Activated T-cell treated with anti-CD3 and anti-CD28 coated beads, Interleukin-2, amount 50 U/mL, for 72 hours (primary cell): ENCODE measurements around the gene CFAP58. TPM values are rescaled to one million over a fixed set of nuclear protein-coding genes. Genes with fewer than 3 reads are reported as not detected.
"Not testable (repeated sequence)": the region's sequence is repeated elsewhere in the genome, so short reads cannot be mapped to it uniquely, and the experiment has no call there.

Experiments used
- ATAC-seq, 2 donors: fragments of 150-1000 bp; cut with Tn5 transposase; replicated peaks in 1 of 2; 2 replicates each; pipeline ENCODE4 v1.10.0; 2021; ENCODE audit warnings: moderate library complexity in 2 of 2, mild to moderate bottlenecking in 1 of 2
- DNase-seq, 2 donors: peaks; one replicate each; pipeline ENCODE4 v3.0.0; 2021 to 2022; ENCODE audit warnings: mixed read lengths in 1 of 2
- H3K27ac Mint-ChIP-seq: one replicate; pipeline ENCODE4 v1.8.0; 2022; ENCODE audit warnings: mild to moderate bottlenecking, moderate library complexity, mixed read lengths
- H3K27me3 Mint-ChIP-seq: one replicate; pipeline ENCODE4 v1.8.0; 2022; ENCODE audit warnings: low read depth, mixed read lengths
- H3K36me3 Mint-ChIP-seq, 2 donors: one replicate each; pipeline ENCODE4 v1.8.0; 2022; ENCODE audit warnings: mixed read lengths in 2 of 2, mild to moderate bottlenecking in 1 of 2; ENCODE audit not compliant: insufficient read depth in 2 of 2
- H3K4me1 Mint-ChIP-seq: one replicate; pipeline ENCODE4 v1.8.0; 2022; ENCODE audit warnings: low read depth, mixed read lengths
- H3K4me3 Mint-ChIP-seq, 2 donors: one replicate each; pipeline ENCODE4 v1.8.0; 2022; ENCODE audit warnings: mild to moderate bottlenecking in 2 of 2, mixed read lengths in 2 of 2, moderate library complexity in 2 of 2
- H3K9me3 Mint-ChIP-seq, 2 donors: one replicate each; pipeline ENCODE4 v1.8.0; 2022; ENCODE audit warnings: mixed read lengths in 2 of 2
- total RNA-seq, 2 donors: library from RNA; stranded (reverse); gene quantifications; one replicate each; pipeline ENCODE4 v1.2.3, GENCODE V29; 2022

Gene CFAP58
- total RNA-seq, 2 donors from 2014 or later = 0.72 to 1.1 TPM

DNA sequence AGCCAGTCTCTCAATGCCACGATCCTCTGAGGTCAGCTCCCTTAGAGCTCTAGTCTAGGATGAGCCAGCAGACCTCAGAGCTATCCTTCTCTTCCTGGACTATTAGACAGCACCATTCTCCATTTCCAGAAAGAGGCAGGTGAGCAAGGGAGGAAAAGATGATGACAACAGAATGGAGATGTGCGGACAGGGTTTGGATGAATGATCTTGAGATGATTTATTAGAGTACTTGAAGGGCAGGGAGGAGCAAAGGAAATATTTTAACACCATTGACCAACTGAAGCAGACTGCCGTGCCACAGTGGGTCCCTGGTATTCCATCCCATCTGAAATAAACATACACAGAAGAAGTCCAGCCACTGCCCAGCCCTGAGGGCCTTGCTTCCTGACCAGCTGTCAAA, 94.3 kb downstream of the CFAP58 start:
- H3K27me3 Mint-ChIP-seq = peaks cover 28% of the 10 kb centered on the region
- H3K27ac Mint-ChIP-seq = no peak overlapping the region
- ATAC-seq = no peak
- H3K4me1 Mint-ChIP-seq = no peaks in the 10 kb centered on the region
- no peak for DNase-seq
- H3K9me3 Mint-ChIP-seq = no peaks in the 10 kb centered on the region
- no peak overlapping the region for H3K4me3 Mint-ChIP-seq
- no peaks in the 10 kb centered on the region for H3K36me3 Mint-ChIP-seq

DNA sequence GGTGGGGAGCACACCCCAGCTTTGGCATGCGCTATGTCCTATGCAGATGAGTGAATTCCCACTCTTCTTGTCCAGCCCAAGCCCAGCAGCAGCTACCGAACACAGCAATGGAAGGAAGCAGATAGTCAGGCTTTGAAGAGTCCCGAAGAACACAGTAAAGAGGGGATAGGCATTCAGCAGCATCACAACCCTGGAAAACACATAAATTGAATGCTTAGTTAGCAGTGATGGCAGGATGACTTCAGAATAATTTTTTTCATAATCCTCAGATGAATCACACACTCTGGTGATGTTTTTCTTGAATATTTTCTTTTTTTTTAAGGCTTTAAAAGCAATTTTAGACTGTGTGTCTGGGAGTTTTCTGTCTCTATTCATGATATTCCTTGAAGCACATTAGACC, 95.8 kb downstream of the CFAP58 start:
- H3K4me3 Mint-ChIP-seq = no peak overlapping the region
- ATAC-seq = no peak
- peaks cover 28% of the 10 kb centered on the region for H3K27me3 Mint-ChIP-seq

DNA sequence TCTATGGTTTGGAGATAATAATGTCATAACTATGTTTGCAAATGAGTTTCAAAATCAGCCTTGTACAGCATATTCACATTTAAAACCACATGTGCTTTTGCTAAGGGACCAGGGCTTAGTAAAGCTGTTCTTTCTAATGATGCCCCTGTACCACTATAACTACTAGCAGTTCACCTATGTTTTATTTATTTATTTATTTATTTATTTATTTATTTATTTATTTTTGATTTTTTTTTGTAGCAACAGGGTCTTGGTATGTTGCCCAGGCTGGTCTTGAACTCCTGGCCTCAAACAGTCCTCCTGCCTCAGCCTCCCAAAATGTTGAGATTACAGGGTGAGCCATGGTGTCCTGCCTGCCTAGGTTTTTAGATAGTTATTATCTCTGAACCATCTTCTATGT, 96.9 kb downstream of the CFAP58 start:
- ATAC-seq (no peak), DNase-seq (no peak)
- no peak overlapping the region for H3K4me3 Mint-ChIP-seq
- no peaks in the 10 kb centered on the region for H3K9me3 Mint-ChIP-seq
- peaks cover 30% of the 10 kb centered on the region for H3K27me3 Mint-ChIP-seq
- H3K36me3 Mint-ChIP-seq = no peaks in the 10 kb centered on the region
- no peak overlapping the region for H3K27ac Mint-ChIP-seq
- no peaks in the 10 kb centered on the region for H3K4me1 Mint-ChIP-seq

More for the DNA sequence above, 95.8 kb downstream of the CFAP58 start:
- Mint-ChIP-seq H3K36me3 (no peaks in the 10 kb centered on the region), H3K4me1 (no peaks in the 10 kb centered on the region), H3K9me3 (no peaks in the 10 kb centered on the region), H3K27ac (no peak overlapping the region)
- DNase-seq = no peak

DNA sequence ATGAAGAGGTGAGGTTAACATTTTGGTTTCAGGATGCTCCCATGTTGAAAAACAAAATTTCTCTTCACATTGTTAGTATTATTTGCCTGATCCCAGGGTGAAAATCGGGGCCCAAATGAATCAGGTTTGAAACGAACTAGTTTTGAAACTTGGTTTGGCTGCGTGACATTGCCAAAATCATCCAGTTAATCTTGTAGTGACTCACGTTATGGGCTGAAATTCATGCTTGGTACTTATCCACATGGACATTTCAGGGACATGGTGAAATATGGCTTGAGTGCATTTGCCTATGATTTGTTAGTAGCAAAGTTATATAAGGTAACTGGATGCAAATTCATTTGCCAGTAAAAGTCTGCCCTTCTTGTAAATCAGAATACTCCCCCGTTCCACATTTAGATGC, 97.3 kb downstream of the CFAP58 start:
- H3K27me3 Mint-ChIP-seq = peaks cover 35% of the 10 kb centered on the region
- H3K4me1 Mint-ChIP-seq = no peaks in the 10 kb centered on the region
- no peaks in the 10 kb centered on the region for H3K9me3 Mint-ChIP-seq
- no peak overlapping the region for H3K27ac Mint-ChIP-seq
- ATAC-seq (no peak), DNase-seq (no peak)
- no peak overlapping the region for H3K4me3 Mint-ChIP-seq
- H3K36me3 Mint-ChIP-seq = no peaks in the 10 kb centered on the region

DNA sequence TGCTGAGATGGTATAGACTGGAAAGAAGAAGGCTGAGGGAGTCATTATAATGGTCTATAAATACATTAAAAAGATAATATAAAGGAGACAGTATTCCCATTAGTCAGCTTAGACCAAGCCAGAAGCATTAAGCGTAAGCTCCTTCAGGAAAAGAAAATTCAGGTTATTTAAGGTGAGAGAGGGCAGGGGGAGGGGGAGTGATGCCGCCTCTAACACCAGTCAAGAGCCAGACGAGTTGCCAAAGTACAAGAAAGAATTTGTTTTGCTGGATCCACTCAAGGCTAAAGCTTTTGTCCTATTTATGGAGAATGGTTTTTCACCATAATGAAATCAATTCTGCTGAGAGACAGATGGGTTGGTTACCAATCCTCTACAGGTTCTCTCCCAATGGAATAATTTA, 99.3 kb downstream of the CFAP58 start:
- Mint-ChIP-seq H3K9me3 (no peaks in the 10 kb centered on the region), H3K4me1 (no peaks in the 10 kb centered on the region), H3K4me3 (no peak overlapping the region), H3K36me3 (no peaks in the 10 kb centered on the region), H3K27me3 (peaks cover 25% of the 10 kb centered on the region), H3K27ac (no peak overlapping the region)
- ATAC-seq (no peak), DNase-seq (no peak)

DNA sequence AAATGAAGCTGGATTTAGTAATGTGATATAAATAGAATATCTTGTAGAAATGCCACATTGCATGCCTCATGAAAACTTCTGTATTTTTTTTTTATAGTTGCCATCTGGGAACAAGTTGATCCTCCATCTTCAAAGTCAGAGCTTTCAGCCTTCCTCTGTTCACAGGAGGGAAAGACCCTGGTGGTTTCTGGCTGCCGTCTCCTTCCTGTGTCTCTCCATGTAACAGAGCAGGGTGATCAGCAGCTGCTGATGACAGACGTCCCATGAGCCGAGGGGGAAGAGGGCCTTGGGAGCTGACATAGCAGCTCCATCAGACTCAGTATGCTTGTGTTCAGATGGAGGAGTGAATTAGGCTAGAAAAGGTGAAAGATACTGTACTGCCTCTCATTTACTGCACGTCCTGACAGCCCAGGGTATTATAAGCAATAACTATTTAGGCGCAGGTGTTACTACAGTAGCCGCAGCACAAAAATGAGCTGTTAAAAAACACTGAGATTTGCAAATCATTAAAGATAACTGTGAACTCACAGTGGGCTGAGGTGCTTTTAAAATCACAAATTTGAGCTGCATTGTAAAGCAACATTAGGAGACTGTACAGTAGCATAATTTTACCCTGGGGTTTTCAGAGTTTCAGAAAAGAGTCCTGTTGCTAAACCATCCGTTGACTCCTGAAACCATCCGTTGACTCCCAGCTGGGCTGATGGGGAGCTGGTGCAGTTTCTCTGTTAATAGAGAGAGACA, 103.3 kb downstream of the CFAP58 start:
- Mint-ChIP-seq H3K36me3 (no peaks in the 10 kb centered on the region), H3K9me3 (peaks cover 0 to 7% of the 10 kb centered on the region in 2 donors), H3K27me3 (peaks cover 25% of the 10 kb centered on the region), H3K4me3 (no peak overlapping the region), H3K27ac (no peak overlapping the region), H3K4me1 (no peaks in the 10 kb centered on the region)
- DNase-seq = no peak
- ATAC-seq = no peak

DNA sequence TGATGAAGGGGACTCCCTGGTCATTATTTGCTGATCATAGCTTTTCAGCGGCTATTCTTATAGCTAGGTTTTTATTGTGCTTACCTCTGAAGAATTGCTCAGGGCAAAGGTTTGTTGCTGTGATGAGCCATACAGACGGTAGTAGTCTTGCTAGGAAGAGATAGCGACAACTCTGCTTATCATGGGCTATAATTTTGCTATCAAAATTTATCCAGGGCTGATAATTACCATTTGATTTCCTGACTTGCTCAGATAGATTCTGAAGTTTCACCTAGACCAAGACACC, 103.9 kb downstream of the CFAP58 start:
- H3K27ac Mint-ChIP-seq = no peak overlapping the region
- peaks cover under 1 to 7% of the 10 kb centered on the region in 2 donors for H3K9me3 Mint-ChIP-seq
- no peaks in the 10 kb centered on the region for H3K36me3 Mint-ChIP-seq
- H3K27me3 Mint-ChIP-seq = peaks cover 23% of the 10 kb centered on the region
- H3K4me3 Mint-ChIP-seq = no peak overlapping the region
- ATAC-seq = no peak
- H3K4me1 Mint-ChIP-seq = no peaks in the 10 kb centered on the region
- no peak for DNase-seq

DNA sequence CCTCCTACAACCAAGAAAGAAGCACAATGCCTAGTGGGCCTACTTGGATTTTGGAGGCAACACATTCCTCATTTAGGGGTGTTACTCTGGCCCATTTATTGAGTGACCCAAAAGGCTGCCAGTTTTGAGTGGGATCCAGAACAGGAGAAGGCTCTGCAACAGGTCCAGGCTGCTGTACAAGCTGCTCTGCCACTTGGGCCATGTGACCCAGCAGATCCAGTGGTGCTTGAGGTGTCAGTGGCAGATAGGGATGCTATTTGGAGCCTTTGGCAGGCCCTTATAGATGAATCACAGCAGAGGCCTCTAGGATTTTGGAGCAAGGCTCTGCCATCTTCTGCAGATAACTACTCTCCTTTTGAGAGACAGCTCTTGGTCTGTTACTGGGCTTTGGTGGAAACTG, 111.9 kb downstream of the CFAP58 start:
- H3K27me3 Mint-ChIP-seq = peaks cover 14% of the 10 kb centered on the region
- H3K9me3 Mint-ChIP-seq = peaks cover 0 to 13% of the 10 kb centered on the region in 2 donors
- not testable (repeated sequence) for H3K36me3 Mint-ChIP-seq, H3K4me1 Mint-ChIP-seq, ATAC-seq, H3K27ac Mint-ChIP-seq, H3K4me3 Mint-ChIP-seq, DNase-seq

DNA sequence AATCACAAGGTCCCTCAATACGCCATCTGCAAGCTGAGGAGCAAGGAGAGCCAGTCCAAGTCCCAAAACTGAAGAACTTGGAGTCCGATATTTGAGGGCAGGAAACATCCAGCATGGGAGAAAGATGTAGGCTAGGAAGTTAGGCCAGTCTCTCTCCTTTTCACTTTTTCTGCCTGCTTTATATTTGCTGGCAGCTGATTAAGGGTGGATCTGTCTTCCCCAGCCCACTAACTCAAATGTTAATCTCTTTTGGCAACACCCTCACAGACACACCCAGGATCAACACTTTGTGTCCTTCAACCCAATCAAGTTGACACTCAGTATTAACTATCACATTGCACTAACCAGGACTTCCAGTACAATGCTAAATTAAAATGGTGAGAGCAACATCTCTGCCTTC, 115.2 kb downstream of the CFAP58 start:
- not testable (repeated sequence) for H3K4me1 Mint-ChIP-seq, DNase-seq, H3K4me3 Mint-ChIP-seq

DNA sequence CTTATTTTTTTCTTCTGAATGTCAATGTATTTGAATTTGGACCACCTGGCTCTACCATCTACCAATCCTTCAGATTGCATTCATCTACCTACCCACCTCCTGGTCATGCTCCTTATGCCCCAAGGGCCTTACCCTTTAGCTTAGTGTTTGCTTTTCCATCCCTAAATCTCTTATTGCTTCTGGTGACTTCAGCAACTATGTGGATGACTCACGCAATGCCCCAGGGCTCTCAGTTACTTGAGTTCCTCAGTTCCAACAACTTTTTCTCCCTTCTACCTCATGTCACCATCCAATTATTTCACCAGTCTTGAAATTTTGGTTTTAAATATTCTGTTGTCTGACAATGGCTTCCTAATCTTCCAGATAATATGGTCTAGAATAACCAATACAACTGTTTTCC, 118.9 kb downstream of the CFAP58 start:
- DNase-seq = no peak
- H3K27me3 Mint-ChIP-seq = peaks cover 27% of the 10 kb centered on the region
- no peak overlapping the region for H3K27ac Mint-ChIP-seq
- peaks cover 0 to 2% of the 10 kb centered on the region in 2 donors for H3K9me3 Mint-ChIP-seq
- H3K4me3 Mint-ChIP-seq = no peak overlapping the region
- H3K36me3 Mint-ChIP-seq = no peaks in the 10 kb centered on the region
- no peak for ATAC-seq
- H3K4me1 Mint-ChIP-seq = no peaks in the 10 kb centered on the region

More for the DNA sequence above, 115.2 kb downstream of the CFAP58 start:
- H3K27me3 Mint-ChIP-seq, ATAC-seq, H3K27ac Mint-ChIP-seq, H3K36me3 Mint-ChIP-seq, H3K9me3 Mint-ChIP-seq: not testable (repeated sequence)

DNA sequence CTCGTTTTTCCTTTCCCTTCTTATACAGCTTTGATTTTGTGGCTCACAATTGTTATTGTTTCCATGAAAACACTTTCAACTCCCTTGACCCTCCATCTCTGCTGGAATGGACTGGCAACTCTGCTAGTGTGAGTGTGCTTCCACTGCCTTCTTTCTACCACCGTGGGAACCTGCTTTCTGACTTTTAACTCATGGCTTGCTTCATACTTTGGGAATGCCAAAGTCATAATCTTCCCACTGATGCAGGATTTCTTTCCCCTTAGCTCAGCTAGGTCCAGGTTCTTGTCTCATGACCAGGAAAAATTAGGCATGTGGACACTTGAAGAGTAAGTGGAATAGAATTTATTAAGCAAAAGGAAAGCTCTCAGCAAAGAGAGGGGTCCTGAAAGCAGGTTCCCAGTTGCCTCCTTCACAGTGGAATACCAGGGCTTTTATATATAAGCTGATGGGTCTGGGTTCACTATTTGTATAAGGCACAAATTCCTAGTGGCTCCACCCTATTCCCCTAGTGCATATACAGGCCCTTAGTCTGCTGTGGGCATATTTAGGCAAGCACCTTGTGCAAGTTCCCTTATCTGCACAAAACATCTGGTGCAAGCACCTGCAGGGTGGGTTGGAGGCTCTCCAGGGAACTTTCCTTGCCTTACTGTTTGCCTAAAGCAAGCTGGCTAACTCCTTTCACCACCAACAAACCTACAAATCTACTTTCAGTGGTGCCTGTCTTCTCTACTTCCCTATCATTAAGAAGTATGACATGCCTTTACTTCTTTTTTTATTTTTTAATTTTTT, 119.5 kb downstream of the CFAP58 start:
- H3K36me3 Mint-ChIP-seq = no peaks in the 10 kb centered on the region
- ATAC-seq = no peak

DNA sequence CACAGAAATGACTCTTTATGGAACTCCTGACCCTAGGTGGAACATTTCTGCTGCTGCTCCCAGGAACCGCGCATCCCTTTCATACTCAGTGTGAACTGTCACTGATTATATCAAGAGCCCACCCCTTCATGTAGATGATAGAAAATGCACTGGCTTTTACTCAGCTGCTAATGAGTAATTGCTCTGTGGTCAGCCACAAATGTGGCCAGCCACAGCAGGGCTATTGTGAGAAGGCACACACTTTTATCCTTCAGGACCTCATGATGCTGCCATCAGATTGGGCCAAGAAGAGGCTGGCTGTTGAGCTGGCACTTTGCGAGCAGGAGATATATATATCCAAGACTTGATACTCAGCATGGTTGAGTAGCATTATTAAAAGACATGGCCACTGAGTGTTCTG, 124.7 kb downstream of the CFAP58 start:
- ATAC-seq (no peak), DNase-seq (no peak)
- Mint-ChIP-seq H3K4me3 (no peak overlapping the region), H3K36me3 (no peaks in the 10 kb centered on the region), H3K27me3 (peaks cover 36% of the 10 kb centered on the region), H3K4me1 (no peaks in the 10 kb centered on the region), H3K27ac (no peak overlapping the region), H3K9me3 (no peaks in the 10 kb centered on the region)

More for the DNA sequence above, 119.5 kb downstream of the CFAP58 start:
- H3K27me3 Mint-ChIP-seq = peaks cover 27% of the 10 kb centered on the region
- no peak overlapping the region for H3K4me3 Mint-ChIP-seq
- H3K9me3 Mint-ChIP-seq = peaks cover 0 to 2% of the 10 kb centered on the region in 2 donors
- H3K4me1 Mint-ChIP-seq = no peaks in the 10 kb centered on the region
- H3K27ac Mint-ChIP-seq = no peak overlapping the region
- DNase-seq = no peak

DNA sequence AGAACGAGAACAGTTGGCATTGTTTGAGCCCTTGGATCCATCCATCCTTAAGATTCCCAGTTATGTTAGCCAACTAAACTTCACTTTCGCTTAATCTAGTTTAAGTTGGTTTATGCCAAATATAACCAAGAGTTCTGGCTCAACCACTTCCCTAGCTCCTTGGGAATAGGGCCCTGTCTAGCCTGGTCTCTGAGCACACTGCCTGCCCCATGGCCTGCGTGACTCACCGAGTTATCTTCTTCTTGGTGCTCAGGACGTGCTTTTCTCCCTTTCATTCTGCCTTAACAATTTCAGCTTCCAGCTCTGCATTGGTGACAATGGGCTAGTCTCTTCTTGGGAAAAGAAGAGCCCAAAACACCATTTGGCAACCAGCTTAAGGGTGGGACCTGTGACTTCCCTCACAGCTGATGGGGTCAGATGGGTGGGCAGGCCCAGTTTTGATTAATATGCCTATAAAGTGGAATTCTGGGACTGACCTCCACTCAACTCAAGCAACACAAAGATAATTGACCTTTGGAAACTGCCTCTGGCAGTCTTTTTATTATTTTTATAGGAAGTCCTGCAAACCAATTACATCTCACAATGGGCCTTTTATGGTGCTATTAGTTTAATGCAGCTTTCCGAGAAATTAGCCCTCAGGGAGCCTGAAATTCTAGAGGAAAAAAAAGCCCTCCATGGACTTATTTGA, 126.4 kb downstream of the CFAP58 start:
- Mint-ChIP-seq H3K4me1 (no peaks in the 10 kb centered on the region), H3K9me3 (no peaks in the 10 kb centered on the region), H3K27ac (no peak overlapping the region), H3K4me3 (no peak overlapping the region), H3K27me3 (peaks cover 39% of the 10 kb centered on the region), H3K36me3 (no peaks in the 10 kb centered on the region)
- DNase-seq (no peak), ATAC-seq (no peak)
